ENCODE data around the gene CEP72. TPM values are rescaled to one million over a fixed set of nuclear protein-coding genes. Genes with fewer than 3 reads are reported as not detected.

Gene CEP72
- total and polyA plus RNA-seq, 10 of the 15 experiments (the other 5 are each of a cell fraction or from before 2014, with no cell fraction given): 0.35 to 13.5 (median 8.3) TPM

DNA sequence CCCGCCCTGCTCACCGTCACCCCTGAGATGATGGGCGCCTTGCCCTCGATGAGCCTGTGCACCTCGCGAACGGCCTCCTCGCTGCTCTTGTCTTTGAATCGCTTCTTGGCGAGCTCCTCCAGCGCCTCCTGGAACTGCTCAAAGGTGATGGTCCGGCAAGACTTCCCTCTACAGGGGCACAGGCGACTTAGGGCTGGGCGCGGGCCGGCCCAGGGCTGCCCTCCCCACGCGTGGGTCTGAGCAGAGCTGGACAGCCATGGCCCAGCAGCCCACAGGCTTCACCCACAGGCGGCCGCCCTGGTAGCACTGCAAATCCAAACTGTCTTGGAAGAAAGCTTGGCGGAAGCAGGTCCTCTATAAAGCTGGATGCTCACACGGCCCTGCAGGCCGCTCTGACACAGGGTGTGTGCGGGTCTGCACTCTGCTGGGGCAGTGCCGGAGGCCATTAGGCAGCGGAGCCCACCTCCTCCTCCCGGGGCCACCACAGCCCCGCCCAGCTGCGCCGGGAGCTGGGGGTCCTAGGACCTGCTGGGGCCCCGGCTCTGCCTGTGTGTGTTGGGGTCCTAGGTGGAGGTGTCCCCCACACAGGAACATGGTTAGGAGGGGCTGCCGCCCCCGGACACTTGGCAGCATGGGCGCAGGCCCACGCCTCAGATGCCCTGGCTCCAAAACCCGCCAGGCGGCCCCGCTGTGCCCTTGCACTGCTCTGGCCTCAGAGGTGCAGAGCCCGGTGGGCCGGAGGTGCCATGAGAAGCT, 54.0 kb downstream of the CEP72 start (continued):
- no peak for TF ChIP-seq SP1 (IDR thresholded peaks at IDR 0.05; ENCODE audit: low read depth, low read length)
- no peak for TF ChIP-seq CBFB (IDR thresholded peaks at IDR 0.05; ENCODE audit: low read depth)
- TF ChIP-seq, protein P1, sequence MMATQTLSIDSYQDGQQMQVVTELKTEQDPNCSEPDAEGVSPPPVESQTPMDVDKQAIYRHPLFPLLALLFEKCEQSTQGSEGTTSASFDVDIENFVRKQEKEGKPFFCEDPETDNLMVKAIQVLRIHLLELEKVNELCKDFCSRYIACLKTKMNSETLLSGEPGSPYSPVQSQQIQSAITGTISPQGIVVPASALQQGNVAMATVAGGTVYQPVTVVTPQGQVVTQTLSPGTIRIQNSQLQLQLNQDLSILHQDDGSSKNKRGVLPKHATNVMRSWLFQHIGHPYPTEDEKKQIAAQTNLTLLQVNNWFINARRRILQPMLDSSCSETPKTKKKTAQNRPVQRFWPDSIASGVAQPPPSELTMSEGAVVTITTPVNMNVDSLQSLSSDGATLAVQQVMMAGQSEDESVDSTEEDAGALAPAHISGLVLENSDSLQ (IDR thresholded peaks at IDR 0.05): no peak
- TF ChIP-seq, protein P2, sequence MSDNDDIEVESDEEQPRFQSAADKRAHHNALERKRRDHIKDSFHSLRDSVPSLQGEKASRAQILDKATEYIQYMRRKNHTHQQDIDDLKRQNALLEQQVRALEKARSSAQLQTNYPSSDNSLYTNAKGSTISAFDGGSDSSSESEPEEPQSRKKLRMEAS (IDR thresholded peaks at IDR 0.05; ENCODE audit: low read depth, low read length): no peak
- no peak for TF ChIP-seq WRNIP1 (IDR thresholded peaks at IDR 0.05; ENCODE audit: borderline replicate concordance, low read depth, low read length)
- TF ChIP-seq BHLHE40 (IDR thresholded peaks at IDR 0.05; ENCODE audit: borderline replicate concordance in 1 of 2, low read depth in 2 of 2, low read length in 1 of 2): no peak
- TF ChIP-seq IRF4 (IDR thresholded peaks at IDR 0.05; ENCODE audit: low read depth, low read length): no peak
- TF ChIP-seq NFYA (IDR thresholded peaks at IDR 0.05; ENCODE audit: borderline replicate concordance, low read depth, low read length): no peak
- no peak for TF ChIP-seq KDM1A (IDR thresholded peaks at IDR 0.05; ENCODE audit: borderline replicate concordance)

DNA sequence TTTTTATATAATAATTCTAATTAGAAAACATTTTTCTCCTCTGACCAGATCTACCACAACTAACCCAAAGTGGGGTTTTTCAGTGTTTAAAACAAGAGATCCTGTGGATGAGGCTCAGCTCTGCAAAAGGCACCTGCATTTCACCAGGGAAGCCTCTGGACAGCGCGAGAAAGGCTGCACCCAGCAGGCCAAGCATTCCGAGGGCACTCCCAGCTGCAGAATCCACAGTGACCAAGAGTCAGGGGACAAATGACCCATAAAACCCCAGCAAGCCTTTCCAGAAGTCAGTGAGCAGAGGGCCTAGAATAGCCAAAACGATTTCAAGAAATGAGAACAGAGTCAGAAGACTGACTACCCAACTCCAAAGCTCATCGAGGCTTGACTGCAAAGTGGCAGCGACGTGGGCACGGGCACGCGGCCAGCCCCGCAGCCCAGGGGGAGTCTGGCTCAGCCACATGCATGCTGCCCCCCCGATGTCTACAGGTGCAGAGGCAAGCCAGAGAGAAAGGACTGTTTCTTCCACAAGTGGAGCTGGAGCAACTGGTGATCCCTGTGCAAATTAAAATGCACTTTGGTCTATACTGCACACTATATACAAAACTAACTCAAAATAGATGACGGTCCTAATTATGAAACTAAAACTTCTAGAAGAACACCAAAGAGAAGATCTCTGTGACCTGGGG, 54.8 kb downstream of the CEP72 start:
- TF ChIP-seq EZH2 (IDR thresholded peaks at IDR 0.05; ENCODE audit: borderline replicate concordance, control insufficient read depth, low read depth, low read length): no peak
- no peak for TF ChIP-seq JUND (IDR thresholded peaks at IDR 0.05; ENCODE audit: low read depth, low read length)
- TF ChIP-seq RAD51 (IDR thresholded peaks at IDR 0.05): no peak
- no peak for TF ChIP-seq STAT1 (conservative IDR thresholded peaks at IDR 0.05)
- TF ChIP-seq SMARCA5 (IDR thresholded peaks at IDR 0.05): no peak
- no peak for TF ChIP-seq ASH2L (IDR thresholded peaks at IDR 0.05; ENCODE audit: borderline replicate concordance, low read depth)
- ChIA-PET CTCF (no interaction called here), POLR2A (no interaction called here), SMC1A (ENCODE audit: uncharacterized antibody, unreplicated experiment) (no interaction called here), RAD21 (ENCODE audit: unreplicated experiment) (interaction anchor here (1.1 to 1.4 kb wide), 2 partner anchors 237 to 350 kb away, joined by 3 to 4 read pairs; no protein-coding TSS in a partner anchor)
- Histone ChIP-seq H3K9ac (ENCODE audit: control insufficient read depth, insufficient read depth, low read length) (no peak overlapping the region), H2AFZ (ENCODE audit: control insufficient read depth, low read depth, low read length) (no peak overlapping the region), H3K4me1 (ENCODE audit: control insufficient read depth, insufficient read depth, low read length) (no peaks in the 10 kb centered on the region), H3K4me3 (no peak overlapping the region), H3K4me2 (ENCODE audit: control insufficient read depth, insufficient read depth) (no peak overlapping the region), H3K36me3 (ENCODE audit: control insufficient read depth in 2 of 2, insufficient read depth in 2 of 2, low read length in 1 of 2) (peaks cover 0 to 11% of the 10 kb centered on the region in 2 experiments; a peak in 3 of 4 replicates), H3K27me3 (replicated peaks in 1 of 2; ENCODE audit: control insufficient read depth in 2 of 2, insufficient read depth in 2 of 2, low read length in 1 of 2) (no peaks in the 10 kb centered on the region), H4K20me1 (ENCODE audit: control insufficient read depth, insufficient read depth) (no peaks in the 10 kb centered on the region), H3K27ac (ENCODE audit: control insufficient read depth, insufficient read depth) (no peak overlapping the region), H3K79me2 (ENCODE audit: control insufficient read depth, insufficient read depth, low read length) (no peaks in the 10 kb centered on the region), H3K9me3 (replicated peaks; ENCODE audit: control insufficient read depth, insufficient read depth, low read length) (no peaks in the 10 kb centered on the region)
- no TSS peak for BruUV-seq (replicated peaks)
- no peak for FAIRE-seq
- 94% methylated on average over 13 of the region's 13 CpGs for WGBS (ENCODE audit: insufficient coverage, insufficient replicate concordance, low lambda C conversion rate, missing lambda C conversion rate)
- intact Hi-C loops (cut with micrococcal nuclease; ENCODE audit: unreplicated experiment): no loop called here
- ATAC-seq: no peak
- in situ Hi-C loops (cut with MboI): no loop called here
- DNase-seq (ENCODE audit: low read depth, low spot score): no peak

All from GM12878 (cell line).